ENCODE measurements around the gene NEDD8. TPM values are rescaled to one million over a fixed set of nuclear protein-coding genes. Genes with fewer than 3 reads are reported as not detected.

The NEDD8 gene
- total and polyA plus RNA-seq, 2 of the 4 experiments (the other 2 are of a cell fraction): 167 to 375 TPM

DNA sequence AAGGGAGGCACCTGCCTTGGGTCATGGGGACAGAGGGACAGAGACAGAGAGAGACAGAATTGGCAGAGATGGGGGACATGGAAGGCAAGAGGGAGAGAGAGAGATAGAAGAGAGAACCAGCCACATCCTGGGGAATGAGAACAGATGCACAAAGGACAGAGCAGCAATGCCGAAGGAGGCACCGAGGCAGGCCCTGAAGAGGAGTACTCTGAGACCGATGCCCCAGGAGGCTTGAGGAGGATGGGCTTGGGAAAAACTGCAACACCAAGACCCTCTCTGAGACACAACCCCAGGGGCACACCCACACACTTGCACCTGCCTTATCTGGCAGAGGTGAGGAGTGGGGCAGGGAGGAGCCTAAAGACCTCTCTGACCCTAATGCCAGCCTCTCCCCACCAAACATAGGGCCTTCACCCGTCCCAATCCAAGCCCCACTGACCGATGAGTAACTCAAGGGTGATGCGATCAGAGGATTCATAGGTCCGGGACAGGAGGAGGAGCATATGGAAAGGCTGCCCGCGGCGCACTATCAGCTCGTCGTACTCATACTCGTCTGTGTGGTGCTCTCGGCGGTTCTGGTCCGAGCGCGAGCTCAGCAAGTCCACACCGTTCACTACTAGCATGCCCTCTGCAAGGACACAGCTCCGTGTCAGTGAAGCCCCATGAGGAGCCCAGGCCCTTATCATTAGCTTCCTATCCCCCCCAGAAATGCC, 29.2 kb upstream of the NEDD8 start:
- H3K4me2 ChIP-seq (ENCODE audit: low read depth, low read length): no peak overlapping the region
- H2BK20ac ChIP-seq (ENCODE audit: low read depth, low read length): no peak overlapping the region
- H3K79me1 ChIP-seq (ENCODE audit: low read depth in 1 of 2, low read length in 2 of 2): peaks cover 0 to 2% of the 10 kb centered on the region in 2 experiments; a peak in 1 of 4 replicates
- H3K4me3 ChIP-seq (ENCODE audit: insufficient read depth, low read depth, low read length): no peak overlapping the region
- no peak overlapping the region for H3K23ac ChIP-seq (ENCODE audit: low read depth, low read length)
- H3K36me3 ChIP-seq (ENCODE audit: control insufficient read depth, insufficient read depth, low read length): peaks cover 9% of the 10 kb centered on the region; the same call in 1 of the 2 replicates
- no peak overlapping the region for H4K5ac ChIP-seq (ENCODE audit: low read depth, low read length)
- dilution Hi-C loops (cut with HindIII; ENCODE audit: low sequenced_read_pairs, unreplicated experiment) (no loop called here), in situ Hi-C loops (cut with MboI; ENCODE audit: low sequenced_read_pairs) (no loop called here), intact Hi-C loops (cut with micrococcal nuclease) (no loop called here)
- H3K27ac ChIP-seq (ENCODE audit: insufficient read depth, low read length): no peak overlapping the region
- no peaks in the 10 kb centered on the region for H3K9me3 ChIP-seq (ENCODE audit: control insufficient read depth, insufficient read depth, low read length)
- ChIA-PET POLR2A (ENCODE audit: unreplicated experiment) (no interaction called here), CTCF (interaction anchor here (1.2 to 1.5 kb wide), 2 partner anchors 9 to 19 kb away, joined by 3 read pairs; partner anchors contain the start of gene TINF2)
- no peak overlapping the region for H3K56ac ChIP-seq (ENCODE audit: extremely low read depth, insufficient read depth, low read length)
- H3K4me1 ChIP-seq (ENCODE audit: control insufficient read depth, insufficient read depth, low read length): peaks cover 8% of the 10 kb centered on the region
- WGBS, 2 experiments (ENCODE audit: extremely low coverage in 2 of 2, insufficient read length in 1 of 2): 90% methylated on average over 11 of the region's 20 CpGs; no CpG with 5 or more reads in 1 of the 2 experiments
- no peaks in the 10 kb centered on the region for H4K20me1 ChIP-seq (ENCODE audit: insufficient read depth, low read length)
- H3K27me3 ChIP-seq (ENCODE audit: control insufficient read depth, insufficient read depth, low read length): no peaks in the 10 kb centered on the region
- H3K4ac ChIP-seq (ENCODE audit: low read depth, low read length): no peak overlapping the region
- no peak overlapping the region for H2BK120ac ChIP-seq (ENCODE audit: low read depth, low read length)
- no peak overlapping the region for H3K14ac ChIP-seq (replicated peaks; ENCODE audit: low read depth, low read length)
- H2AFZ ChIP-seq (replicated peaks; ENCODE audit: low read length, poor library complexity): no peak overlapping the region
- no peak overlapping the region for H3K18ac ChIP-seq (ENCODE audit: low read depth, low read length)
- H4K8ac ChIP-seq (ENCODE audit: low read depth in 2 of 2, low read length in 2 of 2): no peak overlapping the region
- H2AK5ac ChIP-seq (ENCODE audit: low read depth, low read length): no peak overlapping the region
- H3K9me1 ChIP-seq (ENCODE audit: insufficient read depth, low read length): peaks cover 16% of the 10 kb centered on the region; the same call in 1 of the 2 replicates
- H2BK15ac ChIP-seq (ENCODE audit: low read depth, low read length): no peak overlapping the region
- H2AK9ac ChIP-seq (replicated peaks; ENCODE audit: low read depth, low read length, poor library complexity): no peak overlapping the region
- no TSS peak for BruUV-seq (replicated peaks)
- H2BK5ac ChIP-seq (ENCODE audit: low read depth, low read length, poor library complexity, severe bottlenecking): no peak overlapping the region
- ATAC-seq (ENCODE audit: low read depth): no peak
- TF ChIP-seq RAD21 (IDR thresholded peaks at IDR 0.05; ENCODE audit: low read length) (no peak), POLR2A (IDR thresholded peaks at IDR 0.05; ENCODE audit: low read depth, low read length) (no peak), MAZ (IDR thresholded peaks at IDR 0.05; ENCODE audit: borderline replicate concordance, low read depth, low read length) (no peak), NFE2L2 (IDR thresholded peaks at IDR 0.05; ENCODE audit: low read depth, low read length) (no peak), CEBPB (IDR thresholded peaks at IDR 0.05; ENCODE audit: low read depth, low read length) (no peak), RCOR1 (IDR thresholded peaks at IDR 0.05; ENCODE audit: insufficient replicate concordance, low read length) (no peak), CHD1 (IDR thresholded peaks at IDR 0.05; ENCODE audit: low read depth, low read length) (no peak), MXI1 (IDR thresholded peaks at IDR 0.05; ENCODE audit: borderline replicate concordance, low read depth, low read length) (no peak), SMC3 (IDR thresholded peaks at IDR 0.05; ENCODE audit: low read depth, low read length) (no peak), MAFK (IDR thresholded peaks at IDR 0.05; ENCODE audit: low read depth, low read length) (no peak), RFX5 (IDR thresholded peaks at IDR 0.05; ENCODE audit: low read depth, low read length) (no peak), BHLHE40 (IDR thresholded peaks at IDR 0.05; ENCODE audit: low read depth, low read length) (no peak)
- TF ChIP-seq, protein P1, sequence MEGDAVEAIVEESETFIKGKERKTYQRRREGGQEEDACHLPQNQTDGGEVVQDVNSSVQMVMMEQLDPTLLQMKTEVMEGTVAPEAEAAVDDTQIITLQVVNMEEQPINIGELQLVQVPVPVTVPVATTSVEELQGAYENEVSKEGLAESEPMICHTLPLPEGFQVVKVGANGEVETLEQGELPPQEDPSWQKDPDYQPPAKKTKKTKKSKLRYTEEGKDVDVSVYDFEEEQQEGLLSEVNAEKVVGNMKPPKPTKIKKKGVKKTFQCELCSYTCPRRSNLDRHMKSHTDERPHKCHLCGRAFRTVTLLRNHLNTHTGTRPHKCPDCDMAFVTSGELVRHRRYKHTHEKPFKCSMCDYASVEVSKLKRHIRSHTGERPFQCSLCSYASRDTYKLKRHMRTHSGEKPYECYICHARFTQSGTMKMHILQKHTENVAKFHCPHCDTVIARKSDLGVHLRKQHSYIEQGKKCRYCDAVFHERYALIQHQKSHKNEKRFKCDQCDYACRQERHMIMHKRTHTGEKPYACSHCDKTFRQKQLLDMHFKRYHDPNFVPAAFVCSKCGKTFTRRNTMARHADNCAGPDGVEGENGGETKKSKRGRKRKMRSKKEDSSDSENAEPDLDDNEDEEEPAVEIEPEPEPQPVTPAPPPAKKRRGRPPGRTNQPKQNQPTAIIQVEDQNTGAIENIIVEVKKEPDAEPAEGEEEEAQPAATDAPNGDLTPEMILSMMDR (conservative IDR thresholded peaks at IDR 0.05; ENCODE audit: low read depth, low read length): no peak
- TF ChIP-seq, protein P2, sequence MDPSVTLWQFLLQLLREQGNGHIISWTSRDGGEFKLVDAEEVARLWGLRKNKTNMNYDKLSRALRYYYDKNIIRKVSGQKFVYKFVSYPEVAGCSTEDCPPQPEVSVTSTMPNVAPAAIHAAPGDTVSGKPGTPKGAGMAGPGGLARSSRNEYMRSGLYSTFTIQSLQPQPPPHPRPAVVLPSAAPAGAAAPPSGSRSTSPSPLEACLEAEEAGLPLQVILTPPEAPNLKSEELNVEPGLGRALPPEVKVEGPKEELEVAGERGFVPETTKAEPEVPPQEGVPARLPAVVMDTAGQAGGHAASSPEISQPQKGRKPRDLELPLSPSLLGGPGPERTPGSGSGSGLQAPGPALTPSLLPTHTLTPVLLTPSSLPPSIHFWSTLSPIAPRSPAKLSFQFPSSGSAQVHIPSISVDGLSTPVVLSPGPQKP (IDR thresholded peaks at IDR 0.05; ENCODE audit: borderline replicate concordance, low read depth, low read length): no peak
- H3K9ac ChIP-seq (ENCODE audit: low read depth, low read length): no peak overlapping the region
- no peak for DNase-seq
- no peak overlapping the region for H4K91ac ChIP-seq (ENCODE audit: insufficient read depth, low read depth, low read length)

All from IMR-90 (cell line).